A549 (cell line): ENCODE data around the gene CD2BP2.

Experiments used
- CBX2 ChIP-seq: fragments of 200-600 bp; sonication (generic); IDR thresholded peaks from 2 replicates; pipeline ENCODE4 v1.6.1; 2016; ENCODE audit warnings: low read depth, mild to moderate bottlenecking, borderline replicate concordance
- CHD2 ChIP-seq: fragments of 150-350 bp; IDR thresholded peaks from 2 replicates; pipeline ENCODE4 v1.6.1; 2014; ENCODE audit warnings: low read length; ENCODE audit not compliant: partially characterized antibody
- CTCF ChIP-seq: fragments of >200 bp; sonication (Bioruptor Twin); formaldehyde crosslinking; IDR thresholded peaks from 3 replicates; pipeline ENCODE4 v1.5.1; 2016
- EP300 ChIP-seq, 2 experiments: fragments of >200 bp; sonication (Bioruptor Twin); formaldehyde crosslinking; IDR thresholded peaks; 2 replicates in 1 of 2; 3 replicates in 1 of 2; pipeline ENCODE4 v1.6.1; 2016 to 2017
- HMGXB4 ChIP-seq: fragments of 250-450 bp; sonication (Bioruptor Pico); IDR thresholded peaks from 2 replicates; pipeline ENCODE4 v1.5.0; 2021; ENCODE audit warnings: mild to moderate bottlenecking, moderate library complexity, borderline replicate concordance
- POLR2A ChIP-seq: IDR thresholded peaks from 2 replicates; pipeline ENCODE4 v1.6.1; 2012; ENCODE audit warnings: mild to moderate bottlenecking, low read length
- RAD21 ChIP-seq, 2 experiments: fragments of >200 bp in 1 of 2; sonication (Bioruptor Twin) in 1 of 2; formaldehyde crosslinking in 1 of 2; IDR thresholded peaks in 1 of 2; conservative IDR thresholded peaks in 1 of 2; 2 replicates in 1 of 2; 3 replicates in 1 of 2; pipeline ENCODE4 v1.6.1; 2012 to 2018; ENCODE audit warnings: inconsistent platforms in 1 of 2
- REST ChIP-seq: fragments of 200-600 bp; sonication (generic); IDR thresholded peaks from 2 replicates; pipeline ENCODE4 v1.6.1; 2016; ENCODE audit warnings: antibody characterized with exemption, mild to moderate bottlenecking, moderate library complexity
- ZFP36 ChIP-seq: fragments of 450-650 bp; IDR thresholded peaks from 2 replicates; pipeline ENCODE4 v1.6.1; 2014; ENCODE audit warnings: borderline replicate concordance; ENCODE audit not compliant: partially characterized antibody
- TF ChIP-seq, protein P1 (sequence below): IDR thresholded peaks from 2 replicates; pipeline ENCODE4 v1.6.1; 2012

- TF ChIP-seq CTCF = no peak
- TF ChIP-seq EP300 (IDR thresholded peaks at IDR 0.05) = no peak
- TF ChIP-seq RAD21 (conservative IDR thresholded peaks at IDR 0.05 in 1 of 2, IDR thresholded peaks at IDR 0.05 in 1 of 2) = no peak
- no peak for TF ChIP-seq REST
- no peak for TF ChIP-seq CHD2
- no peak for TF ChIP-seq HMGXB4 (CRISPR knock-in tag)
- TF ChIP-seq POLR2A = no peak
- no peak for TF ChIP-seq CBX2
- no peak for TF ChIP-seq ZFP36
- TF ChIP-seq, protein P1, sequence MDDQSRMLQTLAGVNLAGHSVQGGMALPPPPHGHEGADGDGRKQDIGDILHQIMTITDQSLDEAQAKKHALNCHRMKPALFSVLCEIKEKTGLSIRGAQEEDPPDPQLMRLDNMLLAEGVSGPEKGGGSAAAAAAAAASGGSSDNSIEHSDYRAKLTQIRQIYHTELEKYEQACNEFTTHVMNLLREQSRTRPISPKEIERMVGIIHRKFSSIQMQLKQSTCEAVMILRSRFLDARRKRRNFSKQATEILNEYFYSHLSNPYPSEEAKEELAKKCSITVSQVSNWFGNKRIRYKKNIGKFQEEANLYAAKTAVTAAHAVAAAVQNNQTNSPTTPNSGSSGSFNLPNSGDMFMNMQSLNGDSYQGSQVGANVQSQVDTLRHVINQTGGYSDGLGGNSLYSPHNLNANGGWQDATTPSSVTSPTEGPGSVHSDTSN = no peak
These were observed 19.4 kb upstream of the CD2BP2 start, which contains the start of gene MYL11 for GRCh38 chr16:30374538-30374937.
